Neural cell (in vitro differentiated cells): Measurements from ENCODE around the gene RYR2. TPM values are rescaled to one million over a fixed set of nuclear protein-coding genes. Genes with fewer than 3 reads are reported as not detected.

ENCODE experiments used
- H2AFZ ChIP-seq: fragments of 200-600, 300-800 bp; sonication (generic), shearing (Covaris generic); 2 replicates; pipeline ENCODE4 v1.6.0; 2014; ENCODE audit warnings: low read depth, mild to moderate bottlenecking, antibody characterized with exemption, low read length, moderate library complexity
- H3F3A ChIP-seq: fragments of 200-600 bp; shearing (Covaris generic); 2 replicates; pipeline ENCODE4 v1.6.1; 2016; ENCODE audit warnings: mild to moderate bottlenecking, moderate library complexity, mixed read lengths, antibody characterized with exemption, low read length; ENCODE audit not compliant: insufficient read depth, poor library complexity, severe bottlenecking
- H3K27ac ChIP-seq: fragments of 200-600, 300-800 bp; sonication (generic), shearing (Covaris generic); 2 replicates; pipeline ENCODE4 v1.5.1; 2014; ENCODE audit warnings: mild to moderate bottlenecking, low read length, moderate library complexity
- H3K27me3 ChIP-seq: fragments of 300-800, 200-600 bp; sonication (generic), shearing (Covaris generic); 2 replicates; pipeline ENCODE4 v1.6.0; 2014; ENCODE audit warnings: mild to moderate bottlenecking, low read depth, low read length, moderate library complexity; ENCODE audit not compliant: insufficient read depth
- H3K36me3 ChIP-seq: fragments of 300-800, 200-600 bp; sonication (generic), shearing (Covaris generic); 2 replicates; pipeline ENCODE4 v1.5.1; 2014; ENCODE audit warnings: mild to moderate bottlenecking, antibody characterized with exemption, low read length, moderate library complexity; ENCODE audit not compliant: insufficient read depth
- H3K4me2 ChIP-seq: fragments of 300-800, 200-600 bp; sonication (generic), shearing (Covaris generic); 2 replicates; pipeline ENCODE4 v1.6.0; 2014; ENCODE audit warnings: mild to moderate bottlenecking, low read length
- H3K4me3 ChIP-seq: fragments of 300-800, 200-600 bp; sonication (generic), shearing (Covaris generic); 2 replicates; pipeline ENCODE4 v1.5.1; 2014; ENCODE audit warnings: mild to moderate bottlenecking, low read length, moderate library complexity
- H3K79me2 ChIP-seq: fragments of 200-600 bp; shearing (Covaris generic); replicated peaks from 2 replicates; pipeline ENCODE4 v1.6.0; 2014; ENCODE audit warnings: mild to moderate bottlenecking, low read length, moderate library complexity; ENCODE audit not compliant: insufficient read depth
- H3K9ac ChIP-seq: fragments of 300-800, 200-600 bp; sonication (generic), shearing (Covaris generic); 2 replicates; pipeline ENCODE4 v1.6.1; 2016; ENCODE audit warnings: mild to moderate bottlenecking, low read length, mixed read lengths
- H3K9me2 ChIP-seq: fragments of 200-600 bp; shearing (Covaris generic); 2 replicates; pipeline ENCODE4 v1.6.1; 2016; ENCODE audit warnings: mild to moderate bottlenecking, low read length, mixed read lengths; ENCODE audit not compliant: insufficient read depth
- H3K9me3 ChIP-seq: fragments of 200-600, 300-800 bp; sonication (generic), shearing (Covaris generic); 2 replicates; pipeline ENCODE4 v1.6.1; 2016; ENCODE audit warnings: mild to moderate bottlenecking, mixed run types, low read length, moderate library complexity, mixed read lengths
- H4K20me1 ChIP-seq: fragments of 200-600 bp; shearing (Covaris generic); 2 replicates; pipeline ENCODE4 v1.6.1; 2016; ENCODE audit warnings: mild to moderate bottlenecking, mixed run types; ENCODE audit not compliant: insufficient read depth
- EP300 ChIP-seq: fragments of 450-650 bp; conservative IDR thresholded peaks from 2 replicates; pipeline ENCODE4 v1.6.1; 2014; ENCODE audit warnings: antibody characterized with exemption, mild to moderate bottlenecking, moderate library complexity; ENCODE audit not compliant: poor library complexity, severe bottlenecking
- EZH2 ChIP-seq: fragments of 200-600, 300-800 bp; shearing (Covaris generic), sonication (generic); IDR thresholded peaks from 2 replicates; pipeline ENCODE4 v1.6.1; 2014; ENCODE audit warnings: antibody characterized with exemption, low read length, borderline replicate concordance, mild to moderate bottlenecking; ENCODE audit not compliant: insufficient read depth, poor library complexity, severe bottlenecking
- MXI1 ChIP-seq: fragments of 450-650 bp; conservative IDR thresholded peaks from 2 replicates; pipeline ENCODE4 v1.6.1; 2014; ENCODE audit warnings: antibody characterized with exemption, mild to moderate bottlenecking; ENCODE audit not compliant: poor library complexity, severe bottlenecking
- POLR2AphosphoS5 ChIP-seq: IDR thresholded peaks from 2 replicates; pipeline ENCODE4 v1.6.1; 2012
- RAD21 ChIP-seq: fragments of 450-650 bp; conservative IDR thresholded peaks from 2 replicates; pipeline ENCODE4 v1.6.1; 2014; ENCODE audit warnings: antibody characterized with exemption, mild to moderate bottlenecking, moderate library complexity
- SMC3 ChIP-seq: fragments of 450-650 bp; conservative IDR thresholded peaks from 2 replicates; pipeline ENCODE4 v1.6.1; 2014; ENCODE audit warnings: antibody characterized with exemption, mild to moderate bottlenecking, moderate library complexity; ENCODE audit not compliant: poor library complexity
- TAF1 ChIP-seq: IDR thresholded peaks from 2 replicates; pipeline ENCODE4 v1.6.1; 2012; ENCODE audit warnings: low read depth
- polyA plus RNA-seq: library from polyadenylated mRNA; depleted of rRNA; stranded (reverse); fragments of >200 nt; gene quantifications from 2 replicates; pipeline ENCODE4 v1.2.3, GENCODE V29; 2014
- TF ChIP-seq, protein P1 (sequence below): fragments of 450-650 bp; IDR thresholded peaks from 2 replicates; pipeline ENCODE4 v1.5.1; 2014; ENCODE audit warnings: antibody characterized with exemption, mild to moderate bottlenecking, moderate library complexity; ENCODE audit not compliant: poor library complexity, severe bottlenecking
- TF ChIP-seq, protein P2 (sequence below): IDR thresholded peaks from 2 replicates; pipeline ENCODE4 v1.6.1; 2012; ENCODE audit warnings: borderline replicate concordance

The RYR2 gene
- polyA plus RNA-seq, 1 donor from 2014 or later, result 3.8 TPM

DNA sequence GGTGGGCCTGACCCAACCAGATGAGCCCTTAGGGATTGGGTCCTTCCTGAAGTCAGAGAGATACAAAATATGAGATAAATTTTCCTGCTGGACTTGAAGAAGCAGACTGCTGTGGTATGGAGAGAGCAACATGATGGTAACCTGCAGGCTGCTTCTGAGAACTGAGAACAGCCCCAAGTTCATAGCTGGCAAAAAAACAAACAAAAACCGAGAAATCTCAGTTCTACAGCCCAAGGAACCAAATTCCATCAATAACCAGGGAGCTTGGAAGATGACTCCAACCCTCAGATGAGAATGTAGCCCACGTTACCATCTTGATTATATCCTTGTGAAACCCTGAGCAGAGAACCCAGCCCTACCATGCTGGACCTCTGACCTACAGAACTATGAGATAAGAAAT, 532.6 kb downstream of the RYR2 start:
- Histone ChIP-seq H3K4me3 (no peak overlapping the region), H3K9ac (no peak overlapping the region), H3F3A (no peaks in the 10 kb centered on the region), H3K9me3 (no peaks in the 10 kb centered on the region), H4K20me1 (no peaks in the 10 kb centered on the region), H3K79me2 (no peaks in the 10 kb centered on the region), H3K27ac (no peak overlapping the region), H2AFZ (no peak overlapping the region), H3K4me2 (no peak overlapping the region), H3K9me2 (no peaks in the 10 kb centered on the region), H3K27me3 (no peaks in the 10 kb centered on the region), H3K36me3 (no peaks in the 10 kb centered on the region)
- TF ChIP-seq MXI1, result no peak
- TF ChIP-seq, protein P1, sequence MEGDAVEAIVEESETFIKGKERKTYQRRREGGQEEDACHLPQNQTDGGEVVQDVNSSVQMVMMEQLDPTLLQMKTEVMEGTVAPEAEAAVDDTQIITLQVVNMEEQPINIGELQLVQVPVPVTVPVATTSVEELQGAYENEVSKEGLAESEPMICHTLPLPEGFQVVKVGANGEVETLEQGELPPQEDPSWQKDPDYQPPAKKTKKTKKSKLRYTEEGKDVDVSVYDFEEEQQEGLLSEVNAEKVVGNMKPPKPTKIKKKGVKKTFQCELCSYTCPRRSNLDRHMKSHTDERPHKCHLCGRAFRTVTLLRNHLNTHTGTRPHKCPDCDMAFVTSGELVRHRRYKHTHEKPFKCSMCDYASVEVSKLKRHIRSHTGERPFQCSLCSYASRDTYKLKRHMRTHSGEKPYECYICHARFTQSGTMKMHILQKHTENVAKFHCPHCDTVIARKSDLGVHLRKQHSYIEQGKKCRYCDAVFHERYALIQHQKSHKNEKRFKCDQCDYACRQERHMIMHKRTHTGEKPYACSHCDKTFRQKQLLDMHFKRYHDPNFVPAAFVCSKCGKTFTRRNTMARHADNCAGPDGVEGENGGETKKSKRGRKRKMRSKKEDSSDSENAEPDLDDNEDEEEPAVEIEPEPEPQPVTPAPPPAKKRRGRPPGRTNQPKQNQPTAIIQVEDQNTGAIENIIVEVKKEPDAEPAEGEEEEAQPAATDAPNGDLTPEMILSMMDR, result no peak
- no peak for TF ChIP-seq EP300
- TF ChIP-seq, protein P2, sequence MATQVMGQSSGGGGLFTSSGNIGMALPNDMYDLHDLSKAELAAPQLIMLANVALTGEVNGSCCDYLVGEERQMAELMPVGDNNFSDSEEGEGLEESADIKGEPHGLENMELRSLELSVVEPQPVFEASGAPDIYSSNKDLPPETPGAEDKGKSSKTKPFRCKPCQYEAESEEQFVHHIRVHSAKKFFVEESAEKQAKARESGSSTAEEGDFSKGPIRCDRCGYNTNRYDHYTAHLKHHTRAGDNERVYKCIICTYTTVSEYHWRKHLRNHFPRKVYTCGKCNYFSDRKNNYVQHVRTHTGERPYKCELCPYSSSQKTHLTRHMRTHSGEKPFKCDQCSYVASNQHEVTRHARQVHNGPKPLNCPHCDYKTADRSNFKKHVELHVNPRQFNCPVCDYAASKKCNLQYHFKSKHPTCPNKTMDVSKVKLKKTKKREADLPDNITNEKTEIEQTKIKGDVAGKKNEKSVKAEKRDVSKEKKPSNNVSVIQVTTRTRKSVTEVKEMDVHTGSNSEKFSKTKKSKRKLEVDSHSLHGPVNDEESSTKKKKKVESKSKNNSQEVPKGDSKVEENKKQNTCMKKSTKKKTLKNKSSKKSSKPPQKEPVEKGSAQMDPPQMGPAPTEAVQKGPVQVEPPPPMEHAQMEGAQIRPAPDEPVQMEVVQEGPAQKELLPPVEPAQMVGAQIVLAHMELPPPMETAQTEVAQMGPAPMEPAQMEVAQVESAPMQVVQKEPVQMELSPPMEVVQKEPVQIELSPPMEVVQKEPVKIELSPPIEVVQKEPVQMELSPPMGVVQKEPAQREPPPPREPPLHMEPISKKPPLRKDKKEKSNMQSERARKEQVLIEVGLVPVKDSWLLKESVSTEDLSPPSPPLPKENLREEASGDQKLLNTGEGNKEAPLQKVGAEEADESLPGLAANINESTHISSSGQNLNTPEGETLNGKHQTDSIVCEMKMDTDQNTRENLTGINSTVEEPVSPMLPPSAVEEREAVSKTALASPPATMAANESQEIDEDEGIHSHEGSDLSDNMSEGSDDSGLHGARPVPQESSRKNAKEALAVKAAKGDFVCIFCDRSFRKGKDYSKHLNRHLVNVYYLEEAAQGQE, result no peak
- TF ChIP-seq SMC3, result no peak
- no peak for TF ChIP-seq TAF1
- no peak for TF ChIP-seq EZH2
- no peak for TF ChIP-seq RAD21
- no peak for TF ChIP-seq POLR2AphosphoS5

DNA sequence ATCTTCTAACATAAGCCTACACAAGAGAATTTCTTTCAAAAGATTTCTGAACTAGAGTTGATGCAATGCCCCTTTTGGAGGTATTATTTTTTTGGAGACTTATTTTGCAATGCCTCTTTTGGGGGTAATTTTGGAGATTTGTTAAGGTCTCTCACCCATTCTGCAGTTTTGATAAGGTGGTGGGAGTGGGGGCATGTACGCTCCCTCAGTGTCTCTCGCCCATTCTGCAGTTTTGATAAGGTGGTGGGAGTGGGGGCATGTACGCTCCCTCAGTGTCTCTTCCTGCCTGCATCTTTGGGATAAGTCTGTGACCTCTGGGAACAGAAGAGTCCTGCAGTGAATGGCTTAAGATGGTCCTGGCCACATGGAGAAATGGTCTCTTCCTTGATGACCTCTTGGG, 536.6 kb downstream of the RYR2 start:
- H3K27ac ChIP-seq, result no peak overlapping the region
- no peaks in the 10 kb centered on the region for H4K20me1 ChIP-seq
- no peak overlapping the region for H3K9ac ChIP-seq
- H3K36me3 ChIP-seq, result no peaks in the 10 kb centered on the region
- H2AFZ ChIP-seq, result no peak overlapping the region
- TF ChIP-seq RAD21 (no peak), SMC3 (no peak)
- TF ChIP-seq, protein P2, result no peak
- TF ChIP-seq, protein P1, result no peak
- H3K27me3 ChIP-seq, result no peaks in the 10 kb centered on the region
- no peaks in the 10 kb centered on the region for H3F3A ChIP-seq
- no peak overlapping the region for H3K4me2 ChIP-seq
- no peaks in the 10 kb centered on the region for H3K9me3 ChIP-seq
- H3K79me2 ChIP-seq, result no peaks in the 10 kb centered on the region
- H3K9me2 ChIP-seq, result no peaks in the 10 kb centered on the region
- no peak overlapping the region for H3K4me3 ChIP-seq
